ENCODE results near the gene MBD3L2.
"Not testable (repeated sequence)": the region's sequence is repeated elsewhere in the genome, so short reads cannot be mapped to it uniquely, and the experiment has no call there.

MBD3L2 gene

GRCh38 chr19:7049021-7049420 lies at the start of gene MBD3L2:
Gene MBD3L2 (plus strand): TSS chr19:7049321. CDS start chr19:7049374, 53 bp downstream.
- DNase-seq (ENCODE audit: low read depth, low spot score): not testable (repeated sequence)

GRCh38 chr19:6999933-7000332 lies 49.2 kb upstream of the MBD3L2 start:
- DNase-seq (ENCODE audit: low read depth, low spot score): no peak

GRCh38 chr19:7000333-7000732 lies 48.8 kb upstream of the MBD3L2 start:
- no peak for DNase-seq (ENCODE audit: low read depth, low spot score)

GRCh38 chr19:7000816-7001215 lies 48.3 kb upstream of the MBD3L2 start:
- DNase-seq (ENCODE audit: low read depth, low spot score): no peak

GRCh38 chr19:7004313-7004931 lies 44.7 kb upstream of the MBD3L2 start:
- peak; percentile 65 for DNase-seq (ENCODE audit: low read depth, low spot score)

- no peak for DNase-seq (ENCODE audit: low read depth, low spot score)
Measured at GRCh38 chr19:7006135-7006704, 42.9 kb upstream of the MBD3L2 start.

- DNase-seq (ENCODE audit: low read depth, low spot score): no peak
Measured at GRCh38 chr19:7007859-7008258, 41.3 kb upstream of the MBD3L2 start.

GRCh38 chr19:7010722-7011593 lies 38.2 kb upstream of the MBD3L2 start:
- no peak for DNase-seq (ENCODE audit: low read depth, low spot score)

GRCh38 chr19:7013678-7014077 lies 35.4 kb upstream of the MBD3L2 start:
- DNase-seq (ENCODE audit: low read depth, low spot score): peak; percentile 6

GRCh38 chr19:7018828-7019227 lies 30.3 kb upstream of the MBD3L2 start:
- no peak for DNase-seq (ENCODE audit: low read depth, low spot score)

- DNase-seq (ENCODE audit: low read depth, low spot score): not testable (repeated sequence)
Measured at GRCh38 chr19:7021331-7021730, 27.8 kb upstream of the MBD3L2 start, which contains the start of gene MBD3L2B. Gene MBD3L2B (minus strand): TSS chr19:7021431. CDS start chr19:7021397, 34 bp downstream.

GRCh38 chr19:7028790-7029189 lies 20.3 kb upstream of the MBD3L2 start:
- DNase-seq (ENCODE audit: low read depth, low spot score): not testable (repeated sequence)

GRCh38 chr19:7030278-7030677 lies 18.8 kb upstream of the MBD3L2 start, which contains the start of gene MBD3L5:
Gene MBD3L5 (plus strand): TSS chr19:7030578. CDS start chr19:7030612, 34 bp downstream.
- DNase-seq (ENCODE audit: low read depth, low spot score): not testable (repeated sequence)

- not testable (repeated sequence) for DNase-seq (ENCODE audit: low read depth, low spot score)
Measured at GRCh38 chr19:7040079-7040478, 9.0 kb upstream of the MBD3L2 start, which contains the start of gene MBD3L4. Gene MBD3L4 (minus strand): TSS chr19:7040179. CDS start chr19:7040144, 35 bp downstream.

- not testable (repeated sequence) for DNase-seq (ENCODE audit: low read depth, low spot score)
Measured at GRCh38 chr19:7041563-7041962, 7.6 kb upstream of the MBD3L2 start.

- DNase-seq (ENCODE audit: low read depth, low spot score): not testable (repeated sequence)
Measured at GRCh38 chr19:7051421-7051820, 2.3 kb downstream of the MBD3L2 start.

- DNase-seq (ENCODE audit: low read depth, low spot score): not testable (repeated sequence)
Measured at GRCh38 chr19:7052896-7053295, 3.8 kb downstream of the MBD3L2 start.

- not testable (repeated sequence) for DNase-seq (ENCODE audit: low read depth, low spot score)
Measured at GRCh38 chr19:7054635-7055368, 5.7 kb downstream of the MBD3L2 start.

GRCh38 chr19:7055679-7056078 lies 6.6 kb downstream of the MBD3L2 start:
- DNase-seq (ENCODE audit: low read depth, low spot score): not testable (repeated sequence)

GRCh38 chr19:7056371-7056770 lies 7.2 kb downstream of the MBD3L2 start:
- DNase-seq (ENCODE audit: low read depth, low spot score): not testable (repeated sequence)

- DNase-seq (ENCODE audit: low read depth, low spot score): not testable (repeated sequence)
Measured at GRCh38 chr19:7058576-7058975, 9.5 kb downstream of the MBD3L2 start, which contains the start of gene MBD3L3. Gene MBD3L3 (minus strand): TSS chr19:7058676. CDS start chr19:7058605, 71 bp downstream.

All from astrocyte of the hippocampus (primary cell).